ENCODE measurements around the gene ACTRT2.

The ACTRT2 gene

DNA sequence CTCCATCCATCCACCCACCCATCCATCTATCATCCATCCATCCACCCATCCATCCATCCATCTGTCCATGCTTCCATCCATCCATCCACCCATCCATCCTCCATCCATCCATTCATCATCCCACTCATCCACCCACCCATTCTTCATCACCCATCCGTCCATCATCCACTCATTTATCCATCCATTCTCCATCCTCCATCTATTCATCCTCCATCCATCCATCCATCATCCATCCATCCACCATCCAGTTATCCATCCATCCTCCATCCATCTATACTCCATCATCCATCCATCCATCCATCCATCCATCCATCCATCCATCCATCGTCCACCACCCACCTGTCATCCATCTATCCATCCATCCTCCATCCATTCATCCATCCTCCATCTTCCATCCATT is 32.1 kb upstream of the ACTRT2 start:
- Histone ChIP-seq H3K79me2 (ENCODE audit: insufficient read depth, low read length) (no peaks in the 10 kb centered on the region), H4K20me1 (ENCODE audit: insufficient read depth, low read length) (no peaks in the 10 kb centered on the region), H3K4me2 (ENCODE audit: insufficient read depth, low read length) (no peak overlapping the region), H3K36me3 (ENCODE audit: insufficient read depth, low read length) (no peaks in the 10 kb centered on the region), H3K9me3 (ENCODE audit: insufficient read depth, low read length, severe bottlenecking) (no peaks in the 10 kb centered on the region), H3K4me3 (ENCODE audit: low read depth in 1 of 2, low read length in 2 of 2) (no peak overlapping the region), H3K9ac (ENCODE audit: low read depth, low read length) (no peak overlapping the region), H3K27ac (ENCODE audit: low read length) (no peak overlapping the region), H2AFZ (ENCODE audit: low read depth, low read length) (no peak overlapping the region), H3K4me1 (ENCODE audit: insufficient read depth, low read length) (no peaks in the 10 kb centered on the region), H3K27me3 (ENCODE audit: insufficient read depth, low read length, poor library complexity) (no peaks in the 10 kb centered on the region)
- no peak for ATAC-seq (ENCODE audit: insufficient read depth, low read depth)
- no peak for DNase-seq
- TF ChIP-seq, protein P1, sequence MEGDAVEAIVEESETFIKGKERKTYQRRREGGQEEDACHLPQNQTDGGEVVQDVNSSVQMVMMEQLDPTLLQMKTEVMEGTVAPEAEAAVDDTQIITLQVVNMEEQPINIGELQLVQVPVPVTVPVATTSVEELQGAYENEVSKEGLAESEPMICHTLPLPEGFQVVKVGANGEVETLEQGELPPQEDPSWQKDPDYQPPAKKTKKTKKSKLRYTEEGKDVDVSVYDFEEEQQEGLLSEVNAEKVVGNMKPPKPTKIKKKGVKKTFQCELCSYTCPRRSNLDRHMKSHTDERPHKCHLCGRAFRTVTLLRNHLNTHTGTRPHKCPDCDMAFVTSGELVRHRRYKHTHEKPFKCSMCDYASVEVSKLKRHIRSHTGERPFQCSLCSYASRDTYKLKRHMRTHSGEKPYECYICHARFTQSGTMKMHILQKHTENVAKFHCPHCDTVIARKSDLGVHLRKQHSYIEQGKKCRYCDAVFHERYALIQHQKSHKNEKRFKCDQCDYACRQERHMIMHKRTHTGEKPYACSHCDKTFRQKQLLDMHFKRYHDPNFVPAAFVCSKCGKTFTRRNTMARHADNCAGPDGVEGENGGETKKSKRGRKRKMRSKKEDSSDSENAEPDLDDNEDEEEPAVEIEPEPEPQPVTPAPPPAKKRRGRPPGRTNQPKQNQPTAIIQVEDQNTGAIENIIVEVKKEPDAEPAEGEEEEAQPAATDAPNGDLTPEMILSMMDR (IDR thresholded peaks at IDR 0.05; ENCODE audit: borderline replicate concordance, extremely low read depth, low read length, poor library complexity, severe bottlenecking) = no peak
- TF ChIP-seq EZH2 (IDR thresholded peaks at IDR 0.05; ENCODE audit: borderline replicate concordance, low read depth, low read length, severe bottlenecking) = no peak

DNA sequence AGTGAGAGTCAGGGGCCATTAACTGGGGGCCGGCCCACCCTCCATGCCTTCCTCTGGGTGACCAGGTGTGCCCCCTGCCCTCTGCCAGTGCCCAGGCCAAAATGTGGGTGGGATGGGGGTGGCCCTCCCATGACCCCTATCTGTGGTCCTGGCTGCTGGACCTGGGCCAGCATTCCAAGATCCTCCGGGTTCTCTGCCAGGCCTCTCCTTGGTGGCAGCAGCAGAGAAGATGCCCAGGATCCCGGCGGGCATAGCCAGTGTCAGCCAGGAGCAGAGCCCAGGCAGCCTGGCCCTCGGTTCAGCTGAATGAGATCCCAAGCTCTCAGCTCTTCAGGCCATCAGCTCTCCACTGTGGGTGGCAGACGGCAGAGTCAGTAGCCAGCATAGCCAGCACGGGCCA is 31.3 kb upstream of the ACTRT2 start:
- Histone ChIP-seq H2AFZ (ENCODE audit: low read depth, low read length) (no peak overlapping the region), H3K4me3 (ENCODE audit: low read depth in 1 of 2, low read length in 2 of 2) (no peak overlapping the region), H3K27ac (ENCODE audit: low read length) (no peak overlapping the region), H3K9ac (ENCODE audit: low read depth, low read length) (no peak overlapping the region), H3K4me1 (ENCODE audit: insufficient read depth, low read length) (no peaks in the 10 kb centered on the region), H3K4me2 (ENCODE audit: insufficient read depth, low read length) (no peak overlapping the region), H3K36me3 (ENCODE audit: insufficient read depth, low read length) (no peaks in the 10 kb centered on the region), H3K27me3 (ENCODE audit: insufficient read depth, low read length, poor library complexity) (no peaks in the 10 kb centered on the region), H4K20me1 (ENCODE audit: insufficient read depth, low read length) (no peaks in the 10 kb centered on the region), H3K79me2 (ENCODE audit: insufficient read depth, low read length) (no peaks in the 10 kb centered on the region), H3K9me3 (ENCODE audit: insufficient read depth, low read length, severe bottlenecking) (peaks cover 5% of the 10 kb centered on the region)
- no peak for DNase-seq
- ATAC-seq (ENCODE audit: insufficient read depth, low read depth) = no peak
- no peak for TF ChIP-seq EZH2 (IDR thresholded peaks at IDR 0.05; ENCODE audit: borderline replicate concordance, low read depth, low read length, severe bottlenecking)
- TF ChIP-seq, protein P1 (IDR thresholded peaks at IDR 0.05; ENCODE audit: borderline replicate concordance, extremely low read depth, low read length, poor library complexity, severe bottlenecking) = no peak

DNA sequence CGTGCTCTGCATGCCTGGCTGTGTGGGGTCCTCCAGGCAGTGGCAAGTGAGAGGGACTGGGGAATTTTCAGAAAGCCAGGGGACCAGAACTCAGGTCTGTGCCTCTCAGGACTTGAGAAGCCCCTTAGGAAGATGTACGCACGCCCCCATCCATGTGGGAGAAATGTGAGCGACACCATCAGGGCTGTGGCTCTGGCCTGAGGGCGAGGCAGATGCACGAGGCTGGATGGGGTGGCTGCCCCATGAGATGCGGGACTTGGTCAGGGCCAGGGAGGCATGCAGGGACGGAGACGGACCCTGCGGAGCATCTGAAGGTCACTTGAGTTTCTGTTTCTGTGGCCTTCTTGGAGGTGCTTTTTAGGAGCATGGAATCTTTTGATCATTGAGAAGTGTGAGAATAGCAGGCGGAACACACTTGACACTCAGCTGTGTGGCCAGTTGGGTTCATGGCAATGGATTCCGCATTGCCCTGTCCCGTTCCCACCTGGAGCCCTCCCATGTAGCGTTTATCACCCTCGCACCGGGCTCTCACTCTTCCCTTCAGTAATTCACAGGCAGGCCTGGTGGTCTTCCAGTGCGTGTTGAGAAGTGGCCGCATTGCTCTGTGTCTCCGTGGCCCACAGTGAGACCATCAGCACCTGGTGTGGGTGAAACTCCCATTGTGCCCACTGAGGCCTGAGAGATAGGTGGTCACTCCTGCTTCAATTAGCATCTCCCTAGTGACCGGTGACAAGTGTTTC is 30.7 kb upstream of the ACTRT2 start:
- no peak for DNase-seq
- Histone ChIP-seq H3K9me3 (ENCODE audit: insufficient read depth, low read length, severe bottlenecking) (peaks cover 5% of the 10 kb centered on the region), H3K79me2 (ENCODE audit: insufficient read depth, low read length) (no peaks in the 10 kb centered on the region), H3K4me2 (ENCODE audit: insufficient read depth, low read length) (no peak overlapping the region), H2AFZ (ENCODE audit: low read depth, low read length) (no peak overlapping the region), H3K4me3 (ENCODE audit: low read depth in 1 of 2, low read length in 2 of 2) (no peak overlapping the region), H3K36me3 (ENCODE audit: insufficient read depth, low read length) (no peaks in the 10 kb centered on the region), H4K20me1 (ENCODE audit: insufficient read depth, low read length) (no peaks in the 10 kb centered on the region), H3K9ac (ENCODE audit: low read depth, low read length) (no peak overlapping the region), H3K4me1 (ENCODE audit: insufficient read depth, low read length) (no peaks in the 10 kb centered on the region), H3K27ac (ENCODE audit: low read length) (no peak overlapping the region), H3K27me3 (ENCODE audit: insufficient read depth, low read length, poor library complexity) (no peaks in the 10 kb centered on the region)
- ATAC-seq (ENCODE audit: insufficient read depth, low read depth) = no peak
- no peak for TF ChIP-seq EZH2 (IDR thresholded peaks at IDR 0.05; ENCODE audit: borderline replicate concordance, low read depth, low read length, severe bottlenecking)
- TF ChIP-seq, protein P1 (IDR thresholded peaks at IDR 0.05; ENCODE audit: borderline replicate concordance, extremely low read depth, low read length, poor library complexity, severe bottlenecking) = no peak
